ENCODE results near the gene TDRD15.

Gene TDRD15

DNA sequence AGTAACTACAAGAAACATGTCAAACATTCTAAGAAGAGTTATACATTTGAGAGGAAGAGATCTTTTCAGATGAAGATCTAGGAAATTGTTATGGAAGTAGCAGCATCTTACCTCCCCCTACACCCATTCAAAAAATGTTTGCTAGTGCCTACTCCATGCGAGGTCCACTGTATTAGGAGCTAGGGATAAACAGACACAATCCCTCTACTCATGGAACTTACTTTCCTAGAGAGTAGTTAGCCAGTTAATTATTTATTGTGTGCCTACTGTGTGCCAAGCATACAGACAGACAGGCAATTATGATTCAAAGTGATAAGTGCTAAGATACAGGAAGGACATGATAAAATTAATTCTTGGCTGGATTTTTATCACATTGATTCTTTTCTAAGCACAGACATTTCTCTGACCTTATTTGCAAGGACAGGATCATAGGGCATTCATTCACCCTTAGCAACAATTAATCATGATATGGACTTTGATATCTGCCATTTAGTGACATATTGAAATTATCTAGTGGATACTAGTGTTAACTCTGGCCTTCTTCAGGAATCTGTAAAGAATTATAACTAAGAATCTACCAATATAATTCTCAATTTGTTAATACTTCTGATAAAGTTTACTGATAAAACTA lies 19.6 kb upstream of the TDRD15 start:
- no peak for DNase-seq (ENCODE audit: low read depth)
- no peak overlapping the region for H3K4me3 ChIP-seq (ENCODE audit: low read length)
- TF ChIP-seq, protein P1, sequence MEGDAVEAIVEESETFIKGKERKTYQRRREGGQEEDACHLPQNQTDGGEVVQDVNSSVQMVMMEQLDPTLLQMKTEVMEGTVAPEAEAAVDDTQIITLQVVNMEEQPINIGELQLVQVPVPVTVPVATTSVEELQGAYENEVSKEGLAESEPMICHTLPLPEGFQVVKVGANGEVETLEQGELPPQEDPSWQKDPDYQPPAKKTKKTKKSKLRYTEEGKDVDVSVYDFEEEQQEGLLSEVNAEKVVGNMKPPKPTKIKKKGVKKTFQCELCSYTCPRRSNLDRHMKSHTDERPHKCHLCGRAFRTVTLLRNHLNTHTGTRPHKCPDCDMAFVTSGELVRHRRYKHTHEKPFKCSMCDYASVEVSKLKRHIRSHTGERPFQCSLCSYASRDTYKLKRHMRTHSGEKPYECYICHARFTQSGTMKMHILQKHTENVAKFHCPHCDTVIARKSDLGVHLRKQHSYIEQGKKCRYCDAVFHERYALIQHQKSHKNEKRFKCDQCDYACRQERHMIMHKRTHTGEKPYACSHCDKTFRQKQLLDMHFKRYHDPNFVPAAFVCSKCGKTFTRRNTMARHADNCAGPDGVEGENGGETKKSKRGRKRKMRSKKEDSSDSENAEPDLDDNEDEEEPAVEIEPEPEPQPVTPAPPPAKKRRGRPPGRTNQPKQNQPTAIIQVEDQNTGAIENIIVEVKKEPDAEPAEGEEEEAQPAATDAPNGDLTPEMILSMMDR (conservative IDR thresholded peaks at IDR 0.05; ENCODE audit: low read depth, low read length), result no peak

DNA sequence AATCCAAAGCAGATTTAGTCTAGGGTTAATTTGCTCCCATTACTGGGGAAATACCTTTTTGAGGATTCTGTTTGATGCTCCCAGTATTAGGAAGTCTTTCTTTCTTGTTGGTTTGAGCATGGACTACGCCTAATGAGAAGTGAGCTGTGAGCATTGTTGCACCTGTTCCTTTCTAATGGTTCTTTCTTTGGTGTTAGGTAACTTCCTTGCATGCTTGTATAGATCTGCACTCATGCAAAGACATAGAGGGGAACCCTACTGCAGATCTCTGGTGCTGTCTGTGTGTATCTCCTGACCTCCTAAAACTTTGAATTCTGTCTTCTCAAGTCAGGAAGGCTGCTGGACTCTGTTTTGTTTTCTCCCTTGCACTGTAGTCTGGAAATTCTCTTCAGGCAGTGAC lies 12.8 kb upstream of the TDRD15 start:
- DNase-seq (ENCODE audit: low read depth), result no peak
- H3K4me3 ChIP-seq (ENCODE audit: low read length), result no peak overlapping the region
- TF ChIP-seq, protein P1 (conservative IDR thresholded peaks at IDR 0.05; ENCODE audit: low read depth, low read length), result no peak

DNA sequence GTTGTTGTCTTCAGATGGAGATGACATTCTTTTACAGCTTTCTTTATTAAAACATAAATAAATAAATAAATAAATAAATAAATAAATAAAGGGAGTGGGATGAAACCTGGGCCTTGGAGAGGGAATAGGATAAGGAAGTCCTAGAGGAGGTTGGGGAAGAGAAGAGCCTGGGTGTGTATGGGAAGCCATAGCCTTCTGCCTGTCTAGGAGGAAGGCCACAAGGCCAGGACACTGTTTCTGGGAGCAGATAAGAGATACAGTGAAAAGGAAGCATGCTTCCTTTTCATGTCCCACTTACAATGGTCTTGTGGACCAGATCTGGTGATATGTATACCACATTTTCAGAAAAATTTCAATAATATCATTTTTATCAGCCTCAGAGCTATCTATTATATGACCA lies 6.1 kb upstream of the TDRD15 start:
- no peak overlapping the region for H3K4me3 ChIP-seq (ENCODE audit: low read length)
- TF ChIP-seq, protein P1 (conservative IDR thresholded peaks at IDR 0.05; ENCODE audit: low read depth, low read length), result no peak
- no peak for DNase-seq (ENCODE audit: low read depth)

DNA sequence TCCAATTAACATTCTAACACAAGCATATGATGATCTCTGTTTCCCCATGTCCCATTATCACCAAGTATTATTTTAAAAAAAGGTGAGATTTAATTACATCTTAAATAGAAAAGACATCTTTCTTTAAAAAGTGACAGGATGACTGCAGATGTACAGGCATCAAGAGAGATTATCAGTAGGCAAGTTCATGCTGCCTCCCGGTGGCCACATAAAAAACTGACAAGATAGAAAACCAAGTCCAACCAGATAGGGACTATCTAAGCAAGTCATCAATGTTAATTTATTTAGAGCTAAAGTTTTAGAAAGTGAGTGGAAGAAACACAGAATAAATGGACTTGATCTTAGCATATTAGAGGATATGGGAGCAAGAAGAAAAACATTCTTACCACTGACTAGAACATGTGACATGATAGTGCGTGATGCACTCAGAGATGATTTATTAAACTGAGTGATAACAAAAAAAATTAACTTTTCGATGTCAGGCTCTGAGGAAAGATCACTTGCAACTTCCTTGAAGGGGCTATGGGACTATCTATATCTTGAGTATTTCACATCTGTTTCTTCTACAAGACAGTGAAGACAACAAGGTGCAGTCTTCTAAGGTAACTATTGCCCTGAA lies 5.4 kb upstream of the TDRD15 start:
- DNase-seq (ENCODE audit: low read depth), result no peak
- TF ChIP-seq, protein P1 (conservative IDR thresholded peaks at IDR 0.05; ENCODE audit: low read depth, low read length), result peak; percentile 47

DNA sequence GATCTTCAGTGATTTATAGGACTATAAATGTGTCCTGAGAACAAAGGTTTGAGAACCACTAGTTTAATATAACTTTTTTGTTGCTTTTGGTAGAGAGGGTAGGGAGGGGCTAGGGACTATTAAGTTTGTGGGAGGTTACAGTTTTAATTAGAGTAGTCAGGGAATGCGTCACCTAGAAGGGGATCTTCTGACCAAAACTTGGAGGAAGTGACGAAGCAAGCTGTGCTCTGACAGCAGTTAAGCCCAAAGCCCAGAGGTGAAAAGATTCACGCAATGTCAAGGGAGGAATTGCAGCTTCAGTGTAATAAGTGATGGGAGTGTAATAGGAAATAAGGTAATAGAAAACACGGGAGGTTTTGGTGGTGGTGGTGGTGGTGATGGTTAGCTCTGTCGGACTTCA lies 8.1 kb downstream of the TDRD15 start:
- TF ChIP-seq, protein P1 (conservative IDR thresholded peaks at IDR 0.05; ENCODE audit: low read depth, low read length), result no peak
- DNase-seq (ENCODE audit: low read depth), result no peak
- no peak overlapping the region for H3K4me3 ChIP-seq (ENCODE audit: low read length)

More for the DNA sequence above, 5.4 kb upstream of the TDRD15 start:
- H3K4me3 ChIP-seq (ENCODE audit: low read length), result no peak overlapping the region

DNA sequence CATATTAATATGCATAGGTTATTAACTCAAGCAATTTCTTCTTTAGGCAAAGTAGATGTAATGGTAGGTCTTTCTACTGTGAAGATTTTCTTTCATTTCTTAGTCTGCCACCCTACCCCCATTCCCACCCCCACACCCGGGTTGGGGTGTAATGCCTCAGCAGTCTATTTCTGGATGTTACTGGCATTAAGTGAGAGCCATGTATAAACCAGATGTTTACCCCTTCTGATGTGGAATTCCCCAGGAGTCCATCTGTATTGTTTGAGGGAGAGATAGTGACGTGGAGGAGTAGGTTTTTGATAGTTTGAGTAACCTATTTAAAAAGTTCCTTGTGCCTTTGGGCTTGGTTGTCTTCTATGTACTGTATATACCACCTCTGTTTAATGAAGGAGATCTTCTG lies 11.8 kb downstream of the TDRD15 start:
- DNase-seq (ENCODE audit: low read depth), result no peak
- TF ChIP-seq, protein P1 (conservative IDR thresholded peaks at IDR 0.05; ENCODE audit: low read depth, low read length), result no peak
- H3K4me3 ChIP-seq (ENCODE audit: low read length), result no peak overlapping the region

DNA sequence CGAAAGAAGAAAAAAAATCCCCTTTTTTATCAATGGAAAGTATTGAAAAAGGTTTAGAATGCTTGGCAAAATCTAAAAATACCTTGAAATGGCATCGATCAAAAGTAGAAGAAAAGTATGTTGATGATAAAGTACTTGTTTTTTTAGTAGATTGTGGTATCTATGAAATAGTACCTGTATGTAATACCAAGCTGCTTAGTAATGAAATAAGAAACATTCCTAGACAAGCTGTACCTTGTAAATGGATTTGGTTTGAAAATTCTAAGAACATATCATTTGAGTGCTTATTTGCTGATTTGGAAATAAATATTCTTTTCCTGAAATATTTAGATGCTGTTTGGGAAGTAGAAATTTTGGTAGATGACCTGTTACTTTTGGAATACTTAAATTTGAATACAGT lies 18.4 kb downstream of the TDRD15 start:
- TF ChIP-seq, protein P1 (conservative IDR thresholded peaks at IDR 0.05; ENCODE audit: low read depth, low read length), result no peak
- no peak overlapping the region for H3K4me3 ChIP-seq (ENCODE audit: low read length)
- no peak for DNase-seq (ENCODE audit: low read depth)
